Keratinocyte (primary cell): ENCODE measurements around the gene BCL11B.

Source experiments
- EZH2 ChIP-seq: IDR thresholded peaks from one replicate; pipeline ENCODE4 v1.6.1; 2012; ENCODE audit warnings: inconsistent platforms, mild to moderate bottlenecking, low read length, moderate library complexity
- TF ChIP-seq, protein P1 (sequence below), 3 experiments: IDR thresholded peaks in 1 of 3; conservative IDR thresholded peaks in 1 of 3; optimal IDR thresholded peaks in 1 of 3; 2 replicates in 2 of 3; 3 replicates in 1 of 3; pipeline versions ENCODE3 to v1.5.1; 2011; ENCODE audit warnings: low read length in 3 of 3, mild to moderate bottlenecking in 3 of 3, moderate library complexity in 2 of 3, control low read depth in 1 of 3, inconsistent platforms in 1 of 3; ENCODE audit not compliant: insufficient read depth in 2 of 3; ENCODE audit errors: extremely low read depth in 1 of 3

DNA sequence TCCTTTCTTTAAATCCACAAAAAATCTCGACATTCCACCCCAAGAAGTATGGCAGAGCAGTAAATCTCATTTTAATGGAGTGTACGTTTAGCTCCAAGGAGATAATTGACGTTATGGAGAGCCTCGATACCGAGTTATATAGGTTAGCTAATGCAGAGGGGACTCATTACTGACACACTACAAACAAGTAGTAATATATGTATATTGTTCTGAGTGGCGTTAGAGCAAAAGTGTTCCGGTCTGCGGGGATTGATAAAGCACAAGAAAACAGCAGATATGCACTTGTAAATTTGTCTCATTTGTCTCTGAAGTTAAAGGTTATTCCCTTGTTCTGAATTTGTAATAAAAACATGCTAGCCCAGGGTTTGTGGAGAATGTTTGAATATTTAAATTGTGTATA, 84.1 kb downstream of the BCL11B start:
- TF ChIP-seq, protein P1, sequence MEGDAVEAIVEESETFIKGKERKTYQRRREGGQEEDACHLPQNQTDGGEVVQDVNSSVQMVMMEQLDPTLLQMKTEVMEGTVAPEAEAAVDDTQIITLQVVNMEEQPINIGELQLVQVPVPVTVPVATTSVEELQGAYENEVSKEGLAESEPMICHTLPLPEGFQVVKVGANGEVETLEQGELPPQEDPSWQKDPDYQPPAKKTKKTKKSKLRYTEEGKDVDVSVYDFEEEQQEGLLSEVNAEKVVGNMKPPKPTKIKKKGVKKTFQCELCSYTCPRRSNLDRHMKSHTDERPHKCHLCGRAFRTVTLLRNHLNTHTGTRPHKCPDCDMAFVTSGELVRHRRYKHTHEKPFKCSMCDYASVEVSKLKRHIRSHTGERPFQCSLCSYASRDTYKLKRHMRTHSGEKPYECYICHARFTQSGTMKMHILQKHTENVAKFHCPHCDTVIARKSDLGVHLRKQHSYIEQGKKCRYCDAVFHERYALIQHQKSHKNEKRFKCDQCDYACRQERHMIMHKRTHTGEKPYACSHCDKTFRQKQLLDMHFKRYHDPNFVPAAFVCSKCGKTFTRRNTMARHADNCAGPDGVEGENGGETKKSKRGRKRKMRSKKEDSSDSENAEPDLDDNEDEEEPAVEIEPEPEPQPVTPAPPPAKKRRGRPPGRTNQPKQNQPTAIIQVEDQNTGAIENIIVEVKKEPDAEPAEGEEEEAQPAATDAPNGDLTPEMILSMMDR (optimal IDR thresholded peaks at IDR 0.05 in 1 of 3, IDR thresholded peaks at IDR 0.05 in 1 of 3, conservative IDR thresholded peaks at IDR 0.05 in 1 of 3; ENCODE audit: extremely low read depth in 1 of 3, insufficient read depth in 2 of 3, low read length in 3 of 3): no peak
- no peak for TF ChIP-seq EZH2
